Mucosa of descending colon (tissue), 3 donors: ENCODE measurements around the gene NLRP2B. TPM values are rescaled to one million over a fixed set of nuclear protein-coding genes. Genes with fewer than 3 reads are reported as not detected.
"Not testable (repeated sequence)": the region's sequence is repeated elsewhere in the genome, so short reads cannot be mapped to it uniquely, and the experiment has no call there.

ENCODE experiments used
- ATAC-seq: fragments of 200-7000 bp; cut with Tn5 transposase; one replicate; pipeline ENCODE4 v1.9.1; 2020; ENCODE audit warnings: mild to moderate bottlenecking, moderate library complexity
- DNase-seq, 3 donors: peaks; one replicate each; pipeline ENCODE4 v3.0.0-alpha.2; 2020
- H3K36me3 ChIP-seq: fragments of 200-600 bp; one replicate; pipeline ENCODE4 v1.8.0; 2021; ENCODE audit warnings: low read depth, mild to moderate bottlenecking
- H3K4me1 ChIP-seq: fragments of 200-600 bp; one replicate; pipeline ENCODE4 v1.8.0; 2021; ENCODE audit warnings: low read depth, mild to moderate bottlenecking
- H3K4me3 ChIP-seq: fragments of 200-600 bp; one replicate; pipeline ENCODE4 v1.8.0; 2021; ENCODE audit warnings: mild to moderate bottlenecking
- H3K9me3 ChIP-seq: fragments of 200-600 bp; one replicate; pipeline ENCODE4 v1.8.0; 2021; ENCODE audit warnings: mild to moderate bottlenecking
- CTCF ChIP-seq: fragments of 200-600 bp; IDR thresholded peaks from one replicate; pipeline ENCODE4 v1.8.0; 2022; ENCODE audit warnings: antibody characterized with exemption, mild to moderate bottlenecking
- intact Hi-C, 2 donors: fragments of 100-400 bp; cut with DNase I in 1 of 2; cut with micrococcal nuclease in 1 of 2; formaldehyde crosslinking; loops; one replicate each; pipeline versions ENCODE4 v1.11.0 to v1.11.1; 2022; cut with DNase I, micrococcal nuclease
- total RNA-seq, 3 donors: library from RNA; stranded (reverse); fragmentation: NEBNext Ultra II Directional in 2 of 3; extraction: Animal tissue kit (Norgen Biotek cat#: 25700) in 2 of 3; gene quantifications; one replicate each; pipeline versions ENCODE4 v1.2.1 to v1.2.4, GENCODE V29; 2021 to 2023
- donor health status: DM: no; HTN: no; CAD: no; lungs with moderate emphysema.
- donor health status: DM: no; HTN: no; CAD: no.
- donor health status: DM: no; HTN: yes; CAD: no.

Gene NLRP2B
- total RNA-seq, 3 donors from 2014 or later, result 0.16 TPM; not detected in 2

- no peaks in the 10 kb centered on the region for H3K4me1 ChIP-seq
- no peak overlapping the region for H3K4me3 ChIP-seq
- DNase-seq (no peak), ATAC-seq (no peak)
- intact Hi-C loops, result no loop called here
- no peaks in the 10 kb centered on the region for H3K9me3 ChIP-seq
- H3K36me3 ChIP-seq, result no peaks in the 10 kb centered on the region
- TF ChIP-seq CTCF, result no peak
These were observed 33.0 kb downstream of the NLRP2B start for GRCh38 chrX:57647020-57647419.

GRCh38 chrX:57643698-57644097 is 36.4 kb downstream of the NLRP2B start:
- Histone ChIP-seq H3K4me1 (no peaks in the 10 kb centered on the region), H3K36me3 (no peaks in the 10 kb centered on the region), H3K9me3 (no peaks in the 10 kb centered on the region), H3K4me3 (no peak overlapping the region)
- no peak for TF ChIP-seq CTCF
- ATAC-seq, result no peak
- intact Hi-C loops, result no loop called here
- no peak for DNase-seq

GRCh38 chrX:57641338-57641737 is 38.7 kb downstream of the NLRP2B start:
- no peaks in the 10 kb centered on the region for H3K36me3 ChIP-seq
- H3K4me3 ChIP-seq, result no peak overlapping the region
- ATAC-seq, result no peak
- no peak for DNase-seq
- no peaks in the 10 kb centered on the region for H3K9me3 ChIP-seq
- no peak for TF ChIP-seq CTCF
- intact Hi-C loops, result no loop called here
- H3K4me1 ChIP-seq, result no peaks in the 10 kb centered on the region

- Histone ChIP-seq H3K9me3 (no peaks in the 10 kb centered on the region), H3K36me3 (no peaks in the 10 kb centered on the region), H3K4me1 (no peaks in the 10 kb centered on the region), H3K4me3 (no peak overlapping the region)
- no peak for TF ChIP-seq CTCF
- DNase-seq (no peak), ATAC-seq (no peak)
- intact Hi-C loops, result no loop called here
These were observed 39.4 kb downstream of the NLRP2B start for GRCh38 chrX:57640674-57641016.

GRCh38 chrX:57629438-57629837 is 50.6 kb downstream of the NLRP2B start:
- H3K36me3 ChIP-seq, ATAC-seq, H3K4me3 ChIP-seq, intact Hi-C loops, DNase-seq, H3K4me1 ChIP-seq: not testable (repeated sequence)
- peaks cover 18% of the 10 kb centered on the region for H3K9me3 ChIP-seq

Other genes with a start within 250 kb of the NLRP2B start
- 1 to 10 TPM; 6.2 to 8.7 (median 6.6) TPM for gene ZXDB, start 88.2 kb downstream of the NLRP2B start, total RNA-seq
- 1 to 10 TPM; 3.5 to 6.6 (median 5.5) TPM for gene ZXDA, start 230.2 kb upstream of the NLRP2B start, total RNA-seq